HG02798 (cell line): Measurements from ENCODE around the gene ZFPL1.
"Not testable (repeated sequence)": the region's sequence is repeated elsewhere in the genome, so short reads cannot be mapped to it uniquely, and the experiment has no call there.

ENCODE experiments used
- ATAC-seq: cut with Tn5 transposase; IDR thresholded peaks from one replicate; pipeline ENCODE4 v1.9.1; 2021; ENCODE audit warnings: mild to moderate bottlenecking; ENCODE audit not compliant: unreplicated experiment, poor library complexity

Gene ZFPL1

DNA sequence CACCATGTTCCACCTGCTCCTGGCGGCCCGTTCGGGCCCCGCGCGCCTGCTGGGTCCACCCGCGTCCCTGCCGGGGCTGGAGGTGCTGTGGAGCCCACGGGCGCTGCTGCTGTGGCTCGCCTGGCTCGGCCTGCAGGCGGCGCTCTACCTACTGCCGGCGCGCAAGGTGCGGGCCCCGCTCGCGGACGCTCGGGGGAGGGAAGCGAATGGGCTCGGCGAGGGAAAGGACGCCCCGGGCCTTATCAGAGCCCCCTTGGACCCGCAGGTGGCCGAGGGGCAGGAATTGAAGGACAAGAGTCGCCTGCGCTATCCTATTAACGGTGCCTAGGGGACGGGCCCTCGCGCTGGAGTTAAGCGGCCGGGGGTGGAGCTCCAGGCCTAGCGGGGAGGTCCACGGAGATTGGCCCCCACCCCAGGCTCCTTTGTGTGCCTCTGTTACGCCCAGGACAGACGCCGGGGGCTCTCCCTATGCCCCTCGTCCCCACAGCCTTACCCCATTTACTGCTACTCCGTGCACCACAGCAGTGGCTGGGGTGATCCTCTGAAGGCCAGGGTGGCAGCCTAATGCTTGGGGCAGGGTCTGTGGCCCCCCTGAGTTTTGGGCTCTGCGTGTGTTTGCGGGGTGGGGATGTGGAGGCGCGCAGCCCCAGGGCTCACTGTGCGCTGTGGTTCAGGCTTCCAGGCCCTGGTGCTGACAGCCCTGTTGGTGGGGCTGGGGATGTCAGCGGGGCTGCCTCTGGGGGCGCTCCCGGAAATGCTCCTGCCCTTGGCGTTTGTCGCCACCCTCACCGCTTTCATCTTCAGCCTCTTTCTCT, 28.7 kb downstream of the ZFPL1 start:
- peak; percentile 34 for ATAC-seq

DNA sequence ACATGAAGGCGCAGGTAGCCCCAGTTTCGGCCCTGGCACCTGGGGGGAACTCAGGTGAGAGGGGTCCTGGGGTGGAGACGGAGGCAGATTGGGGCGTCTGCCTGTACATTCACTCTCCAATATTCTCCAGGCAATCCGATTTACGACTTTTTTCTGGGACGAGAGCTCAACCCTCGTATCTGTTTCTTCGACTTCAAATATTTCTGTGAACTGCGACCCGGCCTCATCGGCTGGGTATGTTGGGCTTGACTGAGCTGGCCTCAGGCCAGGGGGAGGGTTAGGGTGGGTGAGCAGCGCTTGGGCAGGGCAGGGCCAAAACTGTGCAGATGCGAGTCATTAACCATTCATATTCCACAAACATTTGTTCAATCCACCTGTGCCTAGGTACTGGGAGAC, 29.3 kb downstream of the ZFPL1 start:
- ATAC-seq, result no peak

DNA sequence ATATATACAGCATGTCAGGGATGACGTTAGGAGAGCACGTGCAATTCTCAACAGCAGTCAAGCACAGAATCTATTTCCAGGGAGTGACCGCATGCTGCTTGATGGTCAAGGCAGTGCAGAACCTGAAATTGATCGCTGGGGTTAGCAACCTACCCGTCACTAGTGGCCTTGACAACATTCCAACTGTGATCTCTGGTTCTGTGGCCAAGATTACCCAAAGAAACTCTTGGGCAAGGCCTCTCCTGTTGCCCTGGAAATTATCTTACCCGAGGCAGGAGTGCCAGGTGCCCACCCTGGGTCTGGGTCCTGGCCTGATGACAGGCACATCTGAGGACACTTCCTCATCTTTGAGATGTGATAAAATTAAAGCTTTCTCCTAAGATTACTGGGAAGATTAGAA, 29.8 kb downstream of the ZFPL1 start:
- no peak for ATAC-seq

GRCh38 chr11:65114538-65115171, 30.6 kb downstream of the ZFPL1 start:
- ATAC-seq, result no peak

- no peak for ATAC-seq
These were observed 31.5 kb downstream of the ZFPL1 start for GRCh38 chr11:65115361-65116082.

DNA sequence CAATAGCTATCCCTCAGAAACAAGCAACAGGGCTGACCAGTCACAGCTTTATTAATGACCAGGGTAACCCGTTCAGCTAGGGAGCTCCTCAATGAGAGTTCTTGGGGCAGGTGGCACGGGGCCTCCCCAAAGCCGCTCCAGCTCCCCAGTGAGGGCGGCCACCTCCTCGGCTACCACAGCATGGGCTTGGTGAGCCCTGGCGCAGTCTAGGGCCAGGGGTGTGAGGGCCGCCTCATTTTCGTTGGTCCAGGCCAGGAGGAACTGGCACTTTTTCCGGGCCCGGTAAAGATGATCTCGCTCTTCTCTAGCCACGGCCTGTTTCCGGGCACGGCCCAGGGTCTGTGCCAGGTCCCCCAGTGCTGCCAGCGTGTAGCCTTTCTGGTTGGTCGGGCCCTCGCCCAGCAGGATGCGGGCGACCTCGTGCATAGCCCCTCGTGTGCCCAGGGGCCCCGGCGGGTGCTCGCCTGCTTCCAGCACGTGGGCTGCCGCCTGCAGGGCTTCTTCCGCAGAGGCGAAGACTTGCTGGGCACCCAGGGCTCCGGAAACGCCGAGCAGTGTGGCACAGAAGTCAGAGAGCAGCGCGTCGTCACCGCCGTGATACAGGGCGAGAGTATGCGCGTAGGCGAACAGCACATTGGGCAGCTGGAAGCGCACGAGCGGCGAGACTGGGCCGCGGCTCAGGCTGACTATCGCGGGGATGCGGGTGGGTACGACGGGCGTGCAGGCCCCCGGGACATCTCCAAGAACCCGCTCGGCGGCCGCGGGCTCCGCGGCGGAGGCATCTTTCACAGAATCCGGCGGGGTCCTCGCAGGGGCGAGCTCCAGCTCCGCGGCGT, 32.6 kb downstream of the ZFPL1 start:
- no peak for ATAC-seq

GRCh38 chr11:65117206-65118096, 33.4 kb downstream of the ZFPL1 start, which contains the start of gene ZNHIT2:
Gene ZNHIT2 (minus strand): TSS chr11:65117701. CDS start chr11:65117653, 48 bp downstream.
- ATAC-seq, result peak; percentile 73

DNA sequence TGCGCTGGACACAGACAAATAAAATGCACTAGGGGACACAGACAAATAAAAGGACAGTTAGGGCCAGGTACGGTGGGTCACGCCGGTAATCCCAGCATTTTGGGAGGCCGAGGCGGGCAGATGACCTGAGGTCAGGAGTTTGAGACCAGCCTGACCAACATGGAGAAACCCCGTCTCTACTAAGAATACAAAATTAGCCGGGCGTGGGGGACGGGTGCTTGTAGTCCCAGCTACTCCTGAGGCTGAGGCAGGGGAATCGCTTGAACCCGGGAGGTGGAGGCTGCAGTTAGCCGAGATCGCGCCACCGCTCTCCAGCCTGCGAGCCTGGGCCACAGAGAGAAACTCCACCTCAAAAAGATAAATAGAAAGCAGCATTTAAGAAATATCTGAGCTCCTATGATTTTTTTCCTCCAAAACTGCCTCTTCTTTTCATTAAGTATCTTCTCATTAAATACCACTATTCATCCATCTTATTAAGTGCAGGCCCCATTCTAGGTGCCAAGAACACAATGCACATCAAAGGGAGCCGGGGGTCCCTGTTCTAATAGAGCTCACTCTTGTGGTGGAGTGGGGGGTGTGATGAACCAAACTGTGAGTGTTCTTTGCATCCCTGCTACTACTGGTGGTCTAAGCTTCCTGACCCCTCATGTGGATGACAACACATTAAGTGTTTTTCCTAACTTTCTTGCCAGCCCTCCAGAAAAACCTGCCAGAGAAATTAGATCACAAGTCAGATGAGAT, 34.2 kb downstream of the ZFPL1 start:
- no peak for ATAC-seq

GRCh38 chr11:65118891-65119669, 35.1 kb downstream of the ZFPL1 start:
- ATAC-seq, result not testable (repeated sequence)

GRCh38 chr11:65119670-65119995, 35.6 kb downstream of the ZFPL1 start:
- ATAC-seq, result no peak

- no peak for ATAC-seq
These were observed 36.8 kb downstream of the ZFPL1 start for GRCh38 chr11:65120831-65121230.

GRCh38 chr11:65121447-65121864, 37.4 kb downstream of the ZFPL1 start:
- no peak for ATAC-seq

DNA sequence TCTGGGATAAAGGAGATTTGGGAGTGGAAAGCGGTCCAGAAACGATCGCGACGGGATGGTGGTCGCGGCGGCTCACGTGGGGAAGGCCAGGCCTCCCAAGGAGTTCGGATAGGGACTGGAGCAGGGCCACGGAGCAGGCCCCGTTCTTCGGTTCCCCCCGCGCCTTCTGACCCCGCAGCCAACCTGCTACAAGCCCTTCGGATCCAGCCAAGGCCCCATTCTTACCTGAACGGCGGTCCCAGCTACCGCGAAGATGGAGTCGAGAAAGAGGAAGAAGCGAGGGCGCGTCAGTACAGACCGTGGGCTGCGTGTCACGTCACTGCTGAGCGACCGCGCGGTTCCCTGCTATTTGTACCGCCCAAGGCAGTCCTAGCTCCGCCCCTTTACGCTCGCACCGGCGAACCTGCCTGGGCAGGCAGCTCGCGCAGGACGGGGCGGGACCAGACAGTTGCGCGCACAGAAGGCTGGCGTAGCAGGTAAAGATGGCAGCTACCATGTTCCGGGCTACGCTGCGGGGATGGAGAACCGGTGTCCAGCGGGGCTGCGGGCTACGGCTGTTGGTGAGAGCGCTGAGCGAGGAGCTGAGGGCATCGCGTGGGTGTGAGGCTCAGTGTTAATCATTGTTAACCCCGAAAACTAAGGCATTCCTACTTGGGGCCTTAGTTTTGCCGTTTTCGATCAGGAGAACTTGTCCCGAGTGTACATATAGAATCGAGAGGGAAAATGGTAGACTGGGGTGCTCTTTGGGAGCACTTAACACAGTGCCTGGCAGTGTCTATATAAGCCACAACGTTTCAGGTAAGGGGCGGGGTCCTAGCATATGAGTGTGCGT, 38.1 kb downstream of the ZFPL1 start, which contains the start of the genes FAU and MRPL49:
Gene FAU, minus strand, starts transcription at position 270 of the 832 bp plus-strand sequence. CDS start 321 bp downstream, outside the sequence.
Gene MRPL49, plus strand, starts transcription at position 457 of the 832 bp plus-strand sequence. Its CDS starts 26 bp downstream, at position 483.
- ATAC-seq, result peak; percentile 77

GRCh38 chr11:65124480-65125196, 40.6 kb downstream of the ZFPL1 start:
- no peak for ATAC-seq

GRCh38 chr11:65125197-65126056, 41.4 kb downstream of the ZFPL1 start:
- no peak for ATAC-seq
